Measurements from ENCODE around the gene HEXD.

- TF ChIP-seq POLR2AphosphoS5 (IDR thresholded peaks at IDR 0.05): no peak
- TF ChIP-seq CTCF (IDR thresholded peaks at IDR 0.05): no peak
- TF ChIP-seq POLR2A (IDR thresholded peaks at IDR 0.05): no peak
These were observed 9.2 kb upstream of the HEXD start for GRCh38 chr17:82408938-82409318.
